ENCODE data around the gene NUTF2.

Gene NUTF2

GRCh38 chr16:67917140-67917851 is 70.6 kb downstream of the NUTF2 start:
- peak in 42 of 56 donors; percentile 19 to 85 (median 48) for DNase-seq

GRCh38 chr16:67917852-67918236 is 71.1 kb downstream of the NUTF2 start:
- peak in 4 of 56 donors; percentile 35 to 54 (median 44) for DNase-seq

DNA sequence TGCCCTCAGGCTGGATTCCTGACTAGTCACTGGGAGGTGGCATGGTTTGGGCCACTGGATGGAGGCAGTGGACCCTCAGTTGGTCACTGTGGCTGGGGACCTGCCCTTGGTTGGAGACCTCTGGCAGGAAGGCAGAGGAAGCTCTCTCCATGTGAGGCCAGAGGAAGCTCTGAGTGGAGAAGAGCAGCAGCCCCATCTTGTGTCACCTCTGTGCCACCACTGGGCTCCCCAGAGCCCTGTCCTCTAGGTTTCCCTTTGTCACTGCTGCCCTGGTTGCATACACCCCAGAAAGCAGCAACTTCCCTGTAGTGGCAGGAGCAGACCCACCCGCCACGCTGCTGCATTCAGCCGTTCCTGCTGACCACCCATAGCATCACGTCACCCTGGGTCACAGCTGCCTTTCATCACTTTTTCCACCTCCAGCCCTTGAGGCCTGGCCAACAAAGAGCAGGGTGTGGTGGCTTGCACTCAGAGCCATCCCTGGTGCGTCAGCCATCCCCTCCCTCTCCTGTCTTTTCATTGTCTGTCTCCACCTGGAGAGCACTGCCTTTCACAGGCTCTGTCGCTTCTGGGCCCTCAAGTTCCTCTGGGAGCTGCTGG is 73.0 kb downstream of the NUTF2 start:
- no peak for DNase-seq

Data from amygdala (tissue), 56 donors.